Effector memory CD4-positive, alpha-beta T cell (primary cell): ENCODE data around the gene PRR12.

Experiments used
- DNase-seq, 3 donors: peaks; one replicate each; pipeline ENCODE4 v3.0.0-alpha.2; 2020
- H3K27ac ChIP-seq: 2 replicates; pipeline ENCODE4 v1.7.0; 2013; ENCODE audit warnings: mild to moderate bottlenecking, low read length, moderate library complexity; ENCODE audit not compliant: insufficient read depth, poor library complexity, severe bottlenecking
- H3K27me3 ChIP-seq: replicated peaks from 2 replicates; pipeline ENCODE4 v1.7.0; 2013; ENCODE audit warnings: mild to moderate bottlenecking, low read length; ENCODE audit not compliant: insufficient read depth, control insufficient read depth, poor library complexity, severe bottlenecking
- H3K36me3 ChIP-seq: 2 replicates; pipeline ENCODE4 v1.7.0; 2013; ENCODE audit warnings: mild to moderate bottlenecking, low read length, moderate library complexity; ENCODE audit not compliant: control insufficient read depth, insufficient read depth
- H3K4me1 ChIP-seq: 2 replicates; pipeline ENCODE4 v1.7.0; 2013; ENCODE audit warnings: low read length, mild to moderate bottlenecking; ENCODE audit not compliant: control insufficient read depth, insufficient read depth, poor library complexity, severe bottlenecking
- H3K4me3 ChIP-seq: 2 replicates; pipeline ENCODE4 v1.7.0; 2013; ENCODE audit warnings: low read length, low read depth, mild to moderate bottlenecking; ENCODE audit not compliant: insufficient read depth, poor library complexity, severe bottlenecking
- H3K9me3 ChIP-seq: 2 replicates; pipeline ENCODE4 v1.7.0; 2013; ENCODE audit warnings: mild to moderate bottlenecking, low read length, moderate library complexity; ENCODE audit not compliant: control insufficient read depth

Gene PRR12

GRCh38 chr19:49579947-49580263 lies 11.1 kb upstream of the PRR12 start:
- peak overlapping the region; percentile 64 for H3K4me3 ChIP-seq
- peaks cover 7% of the 10 kb centered on the region for H3K36me3 ChIP-seq
- no peaks in the 10 kb centered on the region for H3K27me3 ChIP-seq
- no peaks in the 10 kb centered on the region for H3K9me3 ChIP-seq
- peak overlapping the region; percentile 68 for H3K27ac ChIP-seq
- no peak for DNase-seq
- H3K4me1 ChIP-seq: peaks cover 18% of the 10 kb centered on the region

GRCh38 chr19:49580264-49581006 lies 10.5 kb upstream of the PRR12 start, which contains the start of gene NOSIP:
Gene NOSIP, minus strand, starts transcription at chr19:49580556. Its CDS starts 19,865 bp downstream, at chr19:49560691.
- Histone ChIP-seq H3K4me3 (peak within 1 kb of the TSS; percentile 64), H3K4me1 (peaks cover 18% of the 10 kb centered on the region), H3K9me3 (no peaks in the 10 kb centered on the region), H3K27ac (peak within 1 kb of the TSS; percentile 68), H3K27me3 (no peaks in the 10 kb centered on the region), H3K36me3 (peaks cover 4% of the 10 kb centered on the region)
- peak; percentile 91 to 94 (median 91) for DNase-seq

- H3K4me1 ChIP-seq: peaks cover 18% of the 10 kb centered on the region
- H3K27me3 ChIP-seq: no peaks in the 10 kb centered on the region
- H3K4me3 ChIP-seq: peak within 1 kb of the TSS; percentile 64
- peak within 1 kb of the TSS; percentile 68 for H3K27ac ChIP-seq
- H3K9me3 ChIP-seq: no peaks in the 10 kb centered on the region
- no peak for DNase-seq
- no peaks in the 10 kb centered on the region for H3K36me3 ChIP-seq
Observed at GRCh38 chr19:49581007-49581508, 9.9 kb upstream of the PRR12 start, which contains the start of gene PRRG2. Gene PRRG2, plus strand, starts transcription at chr19:49581316. Its CDS starts 1,904 bp downstream, at chr19:49583220.

- Histone ChIP-seq H3K4me3 (no peak overlapping the region), H3K36me3 (no peaks in the 10 kb centered on the region), H3K4me1 (peaks cover 18% of the 10 kb centered on the region), H3K27ac (no peak overlapping the region), H3K27me3 (no peaks in the 10 kb centered on the region), H3K9me3 (no peaks in the 10 kb centered on the region)
- DNase-seq: no peak
Observed at GRCh38 chr19:49583239-49583638, 7.7 kb upstream of the PRR12 start.

GRCh38 chr19:49585023-49585422 lies 6.0 kb upstream of the PRR12 start:
- no peaks in the 10 kb centered on the region for H3K27me3 ChIP-seq
- H3K36me3 ChIP-seq: no peaks in the 10 kb centered on the region
- peaks cover 7% of the 10 kb centered on the region for H3K4me1 ChIP-seq
- H3K9me3 ChIP-seq: no peaks in the 10 kb centered on the region
- no peak overlapping the region for H3K27ac ChIP-seq
- no peak overlapping the region for H3K4me3 ChIP-seq
- no peak for DNase-seq

GRCh38 chr19:49587227-49587626 lies 3.8 kb upstream of the PRR12 start:
- Histone ChIP-seq H3K9me3 (no peaks in the 10 kb centered on the region), H3K27me3 (no peaks in the 10 kb centered on the region), H3K27ac (no peak overlapping the region), H3K4me1 (peaks cover 10% of the 10 kb centered on the region), H3K36me3 (no peaks in the 10 kb centered on the region), H3K4me3 (no peak overlapping the region)
- DNase-seq: no peak

- H3K4me3 ChIP-seq: no peak overlapping the region
- peak in 1 of 3 donors; percentile 32 for DNase-seq
Observed at GRCh38 chr19:49588365-49589122, 2.4 kb upstream of the PRR12 start.

GRCh38 chr19:49589502-49589905 lies 1.5 kb upstream of the PRR12 start:
- Histone ChIP-seq H3K9me3 (no peaks in the 10 kb centered on the region), H3K4me1 (peaks cover 21% of the 10 kb centered on the region), H3K27ac (peak overlapping the region; percentile 11), H3K27me3 (no peaks in the 10 kb centered on the region), H3K4me3 (no peak overlapping the region), H3K36me3 (peaks cover 6% of the 10 kb centered on the region)
- no peak for DNase-seq

More at GRCh38 chr19:49588365-49589122, 2.4 kb upstream of the PRR12 start:
- no peak overlapping the region for H3K27ac ChIP-seq
- H3K36me3 ChIP-seq: no peaks in the 10 kb centered on the region
- H3K9me3 ChIP-seq: no peaks in the 10 kb centered on the region
- H3K4me1 ChIP-seq: peaks cover 21% of the 10 kb centered on the region
- no peaks in the 10 kb centered on the region for H3K27me3 ChIP-seq

GRCh38 chr19:49590071-49590970 lies 661 bp upstream of the PRR12 start:
- peaks cover 14% of the 10 kb centered on the region for H3K36me3 ChIP-seq

More at GRCh38 chr19:49590071-49590970, 661 bp upstream of the PRR12 start:
- H3K4me1 ChIP-seq: peaks cover 21% of the 10 kb centered on the region
- H3K27ac ChIP-seq: peak overlapping the region; percentile 89
- no peaks in the 10 kb centered on the region for H3K27me3 ChIP-seq
- peak; percentile 91 to 92 (median 92) for DNase-seq
- no peaks in the 10 kb centered on the region for H3K9me3 ChIP-seq
- peak overlapping the region; percentile 79 for H3K4me3 ChIP-seq
